Fibroblast of skin of abdomen (primary cell): ENCODE data around the gene FAM53A.
A peak's percentile ranks its signal among the peaks of the same experiment; 100 is the strongest.
"Not testable (repeated sequence)": the region's sequence is repeated elsewhere in the genome, so short reads cannot be mapped to it uniquely, and the experiment has no call there.

Experiments used
- DNase-seq: peaks from one replicate; pipeline ENCODE4 v3.0.0-alpha.2; 2013

FAM53A gene

GRCh38 chr4:1685235-1686150 is 1.4 kb upstream of the FAM53A start:
- no peak for DNase-seq

GRCh38 chr4:1684506-1685234 is 557 bp upstream of the FAM53A start:
- no peak for DNase-seq

- DNase-seq = peak; percentile 88
Measured at GRCh38 chr4:1683261-1683735, 815 bp downstream of the FAM53A start.

GRCh38 chr4:1682860-1683259 is 1.3 kb downstream of the FAM53A start:
- no peak for DNase-seq

GRCh38 chr4:1678244-1678643 is 5.9 kb downstream of the FAM53A start:
- DNase-seq = no peak

- DNase-seq = no peak
Measured at GRCh38 chr4:1676605-1677525, 7.2 kb downstream of the FAM53A start.

- DNase-seq = no peak
Measured at GRCh38 chr4:1675802-1676137, 8.3 kb downstream of the FAM53A start.

- DNase-seq = no peak
Measured at GRCh38 chr4:1675136-1675801, 8.8 kb downstream of the FAM53A start.

- no peak for DNase-seq
Measured at GRCh38 chr4:1674682-1675081, 9.4 kb downstream of the FAM53A start.

GRCh38 chr4:1673671-1674070 is 10.4 kb downstream of the FAM53A start:
- no peak for DNase-seq

GRCh38 chr4:1671011-1671410 is 13.1 kb downstream of the FAM53A start:
- DNase-seq = not testable (repeated sequence)

- DNase-seq = no peak
Measured at GRCh38 chr4:1670279-1670678, 13.8 kb downstream of the FAM53A start.

- no peak for DNase-seq
Measured at GRCh38 chr4:1669850-1670249, 14.3 kb downstream of the FAM53A start.

GRCh38 chr4:1669270-1669669 is 14.8 kb downstream of the FAM53A start:
- no peak for DNase-seq

- no peak for DNase-seq
Measured at GRCh38 chr4:1668488-1668840, 15.6 kb downstream of the FAM53A start.

- DNase-seq = no peak
Measured at GRCh38 chr4:1667273-1667672, 16.8 kb downstream of the FAM53A start.

GRCh38 chr4:1666391-1666790 is 17.7 kb downstream of the FAM53A start:
- no peak for DNase-seq

- no peak for DNase-seq
Measured at GRCh38 chr4:1664141-1664540, 20.0 kb downstream of the FAM53A start.

- DNase-seq = no peak
Measured at GRCh38 chr4:1663549-1663948, 20.6 kb downstream of the FAM53A start.

GRCh38 chr4:1661695-1662094 is 22.4 kb downstream of the FAM53A start:
- DNase-seq = no peak

GRCh38 chr4:1660948-1661677 is 23.0 kb downstream of the FAM53A start:
- no peak for DNase-seq
